ENCODE measurements around the gene CABP2. TPM values are rescaled to one million over a fixed set of nuclear protein-coding genes. Genes with fewer than 3 reads are reported as not detected.

The CABP2 gene
- total and polyA plus RNA-seq, 4 donors, result not detected

DNA sequence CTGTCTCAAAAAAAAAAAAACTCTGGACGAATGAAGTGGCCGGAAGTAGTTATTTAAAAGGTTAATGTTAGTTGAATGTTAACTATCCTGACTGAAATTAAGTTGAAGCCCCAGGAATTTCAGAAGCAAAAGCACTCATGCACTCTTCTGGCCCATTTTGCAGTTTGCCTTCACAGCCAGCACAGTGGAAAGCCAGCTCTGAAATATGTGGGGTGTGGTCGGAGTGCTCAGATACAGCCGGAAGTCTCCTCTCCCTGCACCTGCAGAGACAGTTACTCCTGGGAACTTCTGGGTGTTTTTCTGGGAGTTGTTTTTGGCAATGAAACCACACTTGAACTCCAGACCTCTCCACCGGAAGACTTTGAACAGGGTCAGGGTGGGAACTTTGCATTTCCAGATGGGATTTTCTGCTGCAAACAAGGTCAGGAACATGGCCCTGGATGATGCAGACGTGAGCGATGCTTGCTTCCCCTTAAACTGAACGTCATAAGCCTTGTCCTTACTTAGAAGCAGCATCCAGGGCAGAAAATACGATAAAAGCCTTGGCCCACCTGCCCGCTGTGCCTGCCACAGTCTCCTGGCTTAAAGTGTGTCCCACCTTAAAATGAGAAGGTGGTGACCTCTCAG is 21.5 kb upstream of the CABP2 start:
- Histone ChIP-seq H3K4me3 (no peak overlapping the region), H3K27ac (ENCODE audit: low read depth in 1 of 2, low read length in 1 of 2) (peak overlapping the region in 1 of 2 donors; percentile 78), H3K27me3 (ENCODE audit: control insufficient read depth in 3 of 3, insufficient read depth in 3 of 3, low read length in 2 of 3) (no peaks in the 10 kb centered on the region), H3K9me3 (ENCODE audit: control insufficient read depth in 4 of 4, insufficient read depth in 3 of 4, low read length in 3 of 4) (no peaks in the 10 kb centered on the region), H3K9ac (ENCODE audit: insufficient read depth in 1 of 2, low read length in 2 of 2) (no peak overlapping the region), H3K36me3 (ENCODE audit: control insufficient read depth in 4 of 4, insufficient read depth in 4 of 4, low read length in 4 of 4) (no peaks in the 10 kb centered on the region), H3K4me1 (ENCODE audit: control insufficient read depth in 5 of 5, insufficient read depth in 5 of 5, low read length in 5 of 5) (no peaks in the 10 kb centered on the region)
- DNase-seq (peak in 2 of 3 donors; percentile 17 to 19), ATAC-seq (ENCODE audit: insufficient read depth, low FRiP score) (no peak)
- WGBS, 2 donors, result 58 to 73% methylated on average over 10 of the region's 10 CpGs
- TF ChIP-seq, protein P1, sequence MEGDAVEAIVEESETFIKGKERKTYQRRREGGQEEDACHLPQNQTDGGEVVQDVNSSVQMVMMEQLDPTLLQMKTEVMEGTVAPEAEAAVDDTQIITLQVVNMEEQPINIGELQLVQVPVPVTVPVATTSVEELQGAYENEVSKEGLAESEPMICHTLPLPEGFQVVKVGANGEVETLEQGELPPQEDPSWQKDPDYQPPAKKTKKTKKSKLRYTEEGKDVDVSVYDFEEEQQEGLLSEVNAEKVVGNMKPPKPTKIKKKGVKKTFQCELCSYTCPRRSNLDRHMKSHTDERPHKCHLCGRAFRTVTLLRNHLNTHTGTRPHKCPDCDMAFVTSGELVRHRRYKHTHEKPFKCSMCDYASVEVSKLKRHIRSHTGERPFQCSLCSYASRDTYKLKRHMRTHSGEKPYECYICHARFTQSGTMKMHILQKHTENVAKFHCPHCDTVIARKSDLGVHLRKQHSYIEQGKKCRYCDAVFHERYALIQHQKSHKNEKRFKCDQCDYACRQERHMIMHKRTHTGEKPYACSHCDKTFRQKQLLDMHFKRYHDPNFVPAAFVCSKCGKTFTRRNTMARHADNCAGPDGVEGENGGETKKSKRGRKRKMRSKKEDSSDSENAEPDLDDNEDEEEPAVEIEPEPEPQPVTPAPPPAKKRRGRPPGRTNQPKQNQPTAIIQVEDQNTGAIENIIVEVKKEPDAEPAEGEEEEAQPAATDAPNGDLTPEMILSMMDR (IDR thresholded peaks at IDR 0.05; ENCODE audit: control extremely low read depth, extremely low read depth), result no peak

DNA sequence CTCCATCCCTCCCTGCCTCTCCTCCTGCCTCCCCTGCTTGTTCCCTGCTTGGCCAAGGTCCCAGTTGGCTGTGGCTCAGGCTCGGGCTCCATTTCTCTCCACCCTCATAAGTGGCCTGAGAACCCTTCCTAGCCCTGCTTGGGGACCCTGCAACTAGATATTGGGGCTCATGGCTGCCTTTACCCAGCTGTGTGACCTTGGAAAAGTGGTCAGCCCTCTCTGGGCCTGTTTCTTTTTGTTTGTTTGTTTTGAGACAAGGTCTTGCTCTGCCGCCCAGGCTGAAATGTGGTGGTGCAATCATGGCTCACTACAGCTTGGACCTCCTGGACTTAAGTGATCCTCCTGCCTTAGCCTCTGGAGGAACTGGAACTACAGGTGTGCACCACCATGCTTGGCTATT is 20.3 kb upstream of the CABP2 start:
- Histone ChIP-seq H3K4me1 (ENCODE audit: control insufficient read depth in 5 of 5, insufficient read depth in 5 of 5, low read length in 5 of 5) (no peaks in the 10 kb centered on the region), H3K9me3 (ENCODE audit: control insufficient read depth in 4 of 4, insufficient read depth in 3 of 4, low read length in 3 of 4) (no peaks in the 10 kb centered on the region), H3K4me3 (no peak overlapping the region), H3K36me3 (ENCODE audit: control insufficient read depth in 4 of 4, insufficient read depth in 4 of 4, low read length in 4 of 4) (no peaks in the 10 kb centered on the region), H3K27ac (ENCODE audit: low read depth in 1 of 2, low read length in 1 of 2) (no peak overlapping the region), H3K27me3 (ENCODE audit: control insufficient read depth in 3 of 3, insufficient read depth in 3 of 3, low read length in 2 of 3) (no peaks in the 10 kb centered on the region), H3K9ac (ENCODE audit: insufficient read depth in 1 of 2, low read length in 2 of 2) (no peak overlapping the region)
- WGBS, 2 donors, result 51 to 64% methylated on average over 2 of the region's 2 CpGs
- no peak for ATAC-seq (ENCODE audit: insufficient read depth, low FRiP score)
- DNase-seq, result peak in 1 of 3 donors; percentile 17
- TF ChIP-seq, protein P1 (IDR thresholded peaks at IDR 0.05; ENCODE audit: control extremely low read depth, extremely low read depth), result no peak

DNA sequence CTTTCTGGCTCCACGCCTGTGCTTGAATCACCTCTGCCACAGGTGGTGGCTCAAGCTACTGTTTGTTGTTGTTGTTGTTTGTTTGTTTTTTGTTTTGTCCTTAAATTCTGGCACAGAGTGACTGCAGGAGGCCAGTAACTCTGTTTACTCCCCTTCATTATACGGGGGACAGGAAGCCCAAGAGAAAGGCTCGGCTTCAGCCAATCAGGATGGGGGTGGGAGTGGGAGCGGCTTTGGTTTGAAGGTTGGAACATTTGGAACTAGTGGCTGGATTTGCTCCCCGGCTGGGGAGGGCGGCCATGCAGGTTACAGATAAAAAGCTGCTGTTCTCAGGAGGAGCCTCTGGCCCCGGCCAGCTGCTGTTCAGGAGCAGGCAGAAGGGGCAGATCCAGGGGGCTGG is 19.7 kb upstream of the CABP2 start:
- DNase-seq (no peak), ATAC-seq (ENCODE audit: insufficient read depth, low FRiP score) (no peak)
- no peaks in the 10 kb centered on the region for H3K27me3 ChIP-seq (ENCODE audit: control insufficient read depth in 3 of 3, insufficient read depth in 3 of 3, low read length in 2 of 3)
- no peak overlapping the region for H3K27ac ChIP-seq (ENCODE audit: low read depth in 1 of 2, low read length in 1 of 2)
- TF ChIP-seq, protein P1 (IDR thresholded peaks at IDR 0.05; ENCODE audit: control extremely low read depth, extremely low read depth), result no peak
- H3K36me3 ChIP-seq (ENCODE audit: control insufficient read depth in 4 of 4, insufficient read depth in 4 of 4, low read length in 4 of 4), result no peaks in the 10 kb centered on the region
- no peaks in the 10 kb centered on the region for H3K4me1 ChIP-seq (ENCODE audit: control insufficient read depth in 5 of 5, insufficient read depth in 5 of 5, low read length in 5 of 5)
- no peak overlapping the region for H3K4me3 ChIP-seq
- WGBS, 2 donors, result 62 to 76% methylated on average over 6 to 7 of the region's 7 CpGs
- H3K9ac ChIP-seq (ENCODE audit: insufficient read depth in 1 of 2, low read length in 2 of 2), result no peak overlapping the region
- H3K9me3 ChIP-seq (ENCODE audit: control insufficient read depth in 4 of 4, insufficient read depth in 3 of 4, low read length in 3 of 4), result no peaks in the 10 kb centered on the region

DNA sequence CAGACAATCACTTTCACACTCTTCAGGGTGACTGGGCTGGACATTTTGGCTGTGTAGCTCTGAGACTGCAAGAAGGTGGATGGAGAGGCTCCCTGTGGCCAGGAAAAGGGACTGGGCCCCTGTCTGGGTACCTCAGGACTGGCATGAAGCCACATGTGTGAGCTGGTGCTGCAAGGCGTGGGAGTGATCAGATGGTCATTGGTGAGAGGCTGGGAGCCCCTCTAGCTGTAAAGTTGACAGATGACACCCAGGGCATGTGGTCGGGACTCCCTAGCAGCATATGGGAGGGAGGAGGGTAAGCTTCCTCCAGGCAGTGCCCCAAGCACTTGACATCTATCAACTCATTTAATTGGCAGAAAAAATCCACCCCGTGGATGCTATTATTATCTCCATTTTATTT is 18.9 kb upstream of the CABP2 start:
- Histone ChIP-seq H3K4me3 (no peak overlapping the region), H3K27ac (ENCODE audit: low read depth in 1 of 2, low read length in 1 of 2) (no peak overlapping the region), H3K36me3 (ENCODE audit: control insufficient read depth in 4 of 4, insufficient read depth in 4 of 4, low read length in 4 of 4) (no peaks in the 10 kb centered on the region), H3K4me1 (ENCODE audit: control insufficient read depth in 5 of 5, insufficient read depth in 5 of 5, low read length in 5 of 5) (no peaks in the 10 kb centered on the region), H3K27me3 (ENCODE audit: control insufficient read depth in 3 of 3, insufficient read depth in 3 of 3, low read length in 2 of 3) (no peaks in the 10 kb centered on the region), H3K9me3 (ENCODE audit: control insufficient read depth in 4 of 4, insufficient read depth in 3 of 4, low read length in 3 of 4) (no peaks in the 10 kb centered on the region), H3K9ac (ENCODE audit: insufficient read depth in 1 of 2, low read length in 2 of 2) (no peak overlapping the region)
- WGBS, 2 donors, result 71 to 83% methylated on average over 3 of the region's 3 CpGs
- ATAC-seq (ENCODE audit: insufficient read depth, low FRiP score) (no peak), DNase-seq (no peak)
- TF ChIP-seq, protein P1 (IDR thresholded peaks at IDR 0.05; ENCODE audit: control extremely low read depth, extremely low read depth), result no peak

Data from lung (tissue), 12 donors.